ENCODE data around the gene ASIC3.
"Not testable (repeated sequence)": the region's sequence is repeated elsewhere in the genome, so short reads cannot be mapped to it uniquely, and the experiment has no call there.

The ASIC3 gene

GRCh38 chr7:151047976-151048815 lies at the start of gene ASIC3:
ASIC3 (plus strand) TSS chr7:151048531; CDS start chr7:151048886, 355 bp downstream.
- DNase-seq (ENCODE audit: low read depth in 2 of 2): no peak

- no peak for DNase-seq (ENCODE audit: low read depth in 2 of 2)
These were observed 49.3 kb upstream of the ASIC3 start for GRCh38 chr7:150999001-150999400.

GRCh38 chr7:150999497-151000230 lies 48.7 kb upstream of the ASIC3 start:
- DNase-seq (ENCODE audit: low read depth in 2 of 2): no peak

GRCh38 chr7:151000897-151001495 lies 47.3 kb upstream of the ASIC3 start:
- no peak for DNase-seq (ENCODE audit: low read depth in 2 of 2)

- no peak for DNase-seq (ENCODE audit: low read depth in 2 of 2)
These were observed 46.8 kb upstream of the ASIC3 start for GRCh38 chr7:151001546-151001945.

- DNase-seq (ENCODE audit: low read depth in 2 of 2): no peak
These were observed 44.8 kb upstream of the ASIC3 start for GRCh38 chr7:151003572-151003971.

GRCh38 chr7:151005566-151005965 lies 42.8 kb upstream of the ASIC3 start:
- no peak for DNase-seq (ENCODE audit: low read depth in 2 of 2)

- DNase-seq (ENCODE audit: low read depth in 2 of 2): no peak
These were observed 41.6 kb upstream of the ASIC3 start for GRCh38 chr7:151006590-151007300.

- DNase-seq (ENCODE audit: low read depth in 2 of 2): no peak
These were observed 40.8 kb upstream of the ASIC3 start for GRCh38 chr7:151007469-151007898.

GRCh38 chr7:151008143-151008510 lies 40.2 kb upstream of the ASIC3 start:
- DNase-seq (ENCODE audit: low read depth in 2 of 2): no peak

- DNase-seq (ENCODE audit: low read depth in 2 of 2): peak; percentile 47 to 51
These were observed 39.6 kb upstream of the ASIC3 start for GRCh38 chr7:151008511-151009323.

GRCh38 chr7:151009327-151010036 lies 38.8 kb upstream of the ASIC3 start:
- DNase-seq (ENCODE audit: low read depth in 2 of 2): no peak

GRCh38 chr7:151010037-151010306 lies 38.4 kb upstream of the ASIC3 start:
- DNase-seq (ENCODE audit: low read depth in 2 of 2): no peak

- no peak for DNase-seq (ENCODE audit: low read depth in 2 of 2)
These were observed 37.8 kb upstream of the ASIC3 start for GRCh38 chr7:151010307-151011096.

- DNase-seq (ENCODE audit: low read depth in 2 of 2): no peak
These were observed 37.3 kb upstream of the ASIC3 start for GRCh38 chr7:151011097-151011409.

GRCh38 chr7:151011616-151012015 lies 36.7 kb upstream of the ASIC3 start:
- not testable (repeated sequence) for DNase-seq (ENCODE audit: low read depth in 2 of 2)

- DNase-seq (ENCODE audit: low read depth in 2 of 2): no peak
These were observed 36.2 kb upstream of the ASIC3 start for GRCh38 chr7:151012031-151012692.

GRCh38 chr7:151012911-151013347 lies 35.4 kb upstream of the ASIC3 start:
- DNase-seq (ENCODE audit: low read depth in 2 of 2): no peak

- DNase-seq (ENCODE audit: low read depth in 2 of 2): no peak
These were observed 35.0 kb upstream of the ASIC3 start for GRCh38 chr7:151013356-151013732.
